ENCODE results near the gene WIPI1.
A peak's percentile ranks its signal among the peaks of the same experiment; 100 is the strongest.

Gene WIPI1

GRCh38 chr17:68482576-68483041 is 25.3 kb upstream of the WIPI1 start:
- no peaks in the 10 kb centered on the region for H3K27me3 ChIP-seq (replicated peaks)
- in situ Hi-C loops (cut with HindIII; ENCODE audit: low pct_ligation_motif_present, low sequenced_read_pairs) = no loop called here
- TF ChIP-seq CTCF (IDR thresholded peaks at IDR 0.05; ENCODE audit: low read depth, low read length, missing control alignments) = no peak

GRCh38 chr17:68480885-68481284 is 23.6 kb upstream of the WIPI1 start:
- H3K4me3 ChIP-seq (ENCODE audit: low read depth, low read length) = no peak overlapping the region
- no peak for TF ChIP-seq CTCF (IDR thresholded peaks at IDR 0.05; ENCODE audit: low read depth, low read length, missing control alignments)
- H3K36me3 ChIP-seq (replicated peaks) = no peaks in the 10 kb centered on the region
- H3K27ac ChIP-seq = no peak overlapping the region
- DNase-seq = no peak
- H3K27me3 ChIP-seq (replicated peaks) = no peaks in the 10 kb centered on the region
- in situ Hi-C loops (cut with HindIII; ENCODE audit: low pct_ligation_motif_present, low sequenced_read_pairs) = no loop called here

More at GRCh38 chr17:68482576-68483041, 25.3 kb upstream of the WIPI1 start:
- Histone ChIP-seq H3K36me3 (replicated peaks) (no peaks in the 10 kb centered on the region), H3K4me3 (ENCODE audit: low read depth, low read length) (no peak overlapping the region), H3K27ac (no peak overlapping the region)
- no peak for DNase-seq

- Histone ChIP-seq H3K36me3 (replicated peaks) (no peaks in the 10 kb centered on the region), H3K27me3 (replicated peaks) (no peaks in the 10 kb centered on the region), H3K4me3 (ENCODE audit: low read depth, low read length) (no peak overlapping the region), H3K27ac (no peak overlapping the region)
- DNase-seq = no peak
- in situ Hi-C loops (cut with HindIII; ENCODE audit: low pct_ligation_motif_present, low sequenced_read_pairs) = no loop called here
- no peak for TF ChIP-seq CTCF (IDR thresholded peaks at IDR 0.05; ENCODE audit: low read depth, low read length, missing control alignments)
Measured at GRCh38 chr17:68470961-68471360, 13.7 kb upstream of the WIPI1 start.

GRCh38 chr17:68468788-68469187 is 11.5 kb upstream of the WIPI1 start:
- H3K27me3 ChIP-seq (replicated peaks) = no peaks in the 10 kb centered on the region
- in situ Hi-C loops (cut with HindIII; ENCODE audit: low pct_ligation_motif_present, low sequenced_read_pairs) = no loop called here
- no peaks in the 10 kb centered on the region for H3K36me3 ChIP-seq (replicated peaks)
- H3K4me3 ChIP-seq (ENCODE audit: low read depth, low read length) = no peak overlapping the region
- peak; percentile 33 for DNase-seq
- H3K27ac ChIP-seq = peak overlapping the region; percentile 62
- TF ChIP-seq CTCF (IDR thresholded peaks at IDR 0.05; ENCODE audit: low read depth, low read length, missing control alignments) = no peak

GRCh38 chr17:68468334-68468733 is 11.0 kb upstream of the WIPI1 start:
- H3K27me3 ChIP-seq (replicated peaks) = no peaks in the 10 kb centered on the region
- in situ Hi-C loops (cut with HindIII; ENCODE audit: low pct_ligation_motif_present, low sequenced_read_pairs) = no loop called here
- peak overlapping the region; percentile 62 for H3K27ac ChIP-seq
- no peak for TF ChIP-seq CTCF (IDR thresholded peaks at IDR 0.05; ENCODE audit: low read depth, low read length, missing control alignments)
- no peaks in the 10 kb centered on the region for H3K36me3 ChIP-seq (replicated peaks)
- no peak overlapping the region for H3K4me3 ChIP-seq (ENCODE audit: low read depth, low read length)
- peak; percentile 65 for DNase-seq

All from brain microvascular endothelial cell (primary cell).